Stomach (tissue), 9 donors: ENCODE measurements around the gene KRTAP10-12. TPM values are rescaled to one million over a fixed set of nuclear protein-coding genes. Genes with fewer than 3 reads are reported as not detected.

Experiments
- DNase-seq, 2 donors: peaks; one replicate each; pipeline versions ENCODE4 v3.0.0 to v3.0.0-alpha.2; 2013 to 2019
- H3K27ac ChIP-seq, 5 donors: fragments of 200-600 bp in 4 of 5; sonication (generic) in 4 of 5; one replicate each; pipeline ENCODE4 v1.5.1; 2013 to 2019; ENCODE audit warnings: mild to moderate bottlenecking in 1 of 5, moderate library complexity in 1 of 5
- H3K27me3 ChIP-seq, 3 donors: fragments of 200-600 bp; sonication (generic); one replicate each; pipeline ENCODE4 v1.5.1; 2017 to 2019; ENCODE audit warnings: mixed run types in 1 of 3
- H3K36me3 ChIP-seq, 4 donors: fragments of 200-600 bp; sonication (generic); 1 replicate in 3 of 4; 2 replicates in 1 of 4; pipeline ENCODE4 v1.5.1; 2016 to 2019
- H3K4me1 ChIP-seq, 4 donors: fragments of 200-600 bp; sonication (generic); one replicate each; pipeline ENCODE4 v1.5.1; 2016 to 2019
- H3K4me3 ChIP-seq, 4 donors: fragments of 200-600 bp; sonication (generic) in 3 of 4; one replicate each; pipeline ENCODE4 v1.5.1; 2016 to 2019; ENCODE audit warnings: mild to moderate bottlenecking in 1 of 4
- H3K9me3 ChIP-seq, 4 donors: fragments of 200-600 bp; sonication (generic); one replicate each; pipeline ENCODE4 v1.5.1; 2016 to 2019
- EP300 ChIP-seq: sonication (generic); formaldehyde crosslinking; IDR thresholded peaks from one replicate; pipeline ENCODE4 v1.6.1; 2017; ENCODE audit warnings: antibody characterized with exemption
- POLR2A ChIP-seq, 4 donors: fragments of 450-650 bp; IDR thresholded peaks; one replicate each; pipeline ENCODE4 v1.6.1; 2016; ENCODE audit warnings: antibody characterized with exemption in 4 of 4, control low read depth in 2 of 4, mild to moderate bottlenecking in 1 of 4, moderate library complexity in 1 of 4
- POLR2AphosphoS5 ChIP-seq, 3 donors: sonication (generic); formaldehyde crosslinking; IDR thresholded peaks; one replicate each; pipeline ENCODE4 v1.6.1; 2016; ENCODE audit warnings: antibody characterized with exemption in 3 of 3
- WGBS, 5 donors: extraction: QIAGEN DNeasy Blood & Tissue Kit in 3 of 5; methylation state at CpG; one replicate each; pipeline versions ENCODE4 v1.1.5 to v1.1.7; 2013 to 2018; 5-methylcytosine and 5-hydroxymethylcytosine counted together
- intact Hi-C: fragments of 100-400 bp; cut with DNase I; formaldehyde crosslinking; loops from one replicate; pipeline ENCODE4 v1.15.1; 2023; ENCODE audit warnings: low total_unique reads
- polyA plus RNA-seq, 3 donors: library from polyadenylated mRNA; stranded (reverse); fragments of 200-250 nt; gene quantifications; one replicate each; pipeline ENCODE4 v1.2.3, GENCODE V29; 2013
- total RNA-seq, 5 donors: library from RNA; depleted of rRNA; stranded (reverse); fragments of >200 nt; gene quantifications; one replicate each; pipeline versions ENCODE4 v1.1.0 to v1.2.3, GENCODE V29; 2014 to 2016
- TF ChIP-seq, protein P1 (sequence below), 7 experiments: fragments of 450-650 bp in 4 of 7; fragments of 200-600 bp in 3 of 7; sonication (generic) in 3 of 7; IDR thresholded peaks; one replicate each; pipeline ENCODE4 v1.5.1; 2016 to 2019; ENCODE audit warnings: antibody characterized with exemption in 7 of 7, control low read depth in 2 of 7, mild to moderate bottlenecking in 1 of 7
- donor health status: healthy with polysubstance abuse.
- donor health status: Bipolar disorder and iron deficiency.
- donor health status: healthy.

KRTAP10-12 gene
- total and polyA plus RNA-seq, 8 donors = not detected

DNA sequence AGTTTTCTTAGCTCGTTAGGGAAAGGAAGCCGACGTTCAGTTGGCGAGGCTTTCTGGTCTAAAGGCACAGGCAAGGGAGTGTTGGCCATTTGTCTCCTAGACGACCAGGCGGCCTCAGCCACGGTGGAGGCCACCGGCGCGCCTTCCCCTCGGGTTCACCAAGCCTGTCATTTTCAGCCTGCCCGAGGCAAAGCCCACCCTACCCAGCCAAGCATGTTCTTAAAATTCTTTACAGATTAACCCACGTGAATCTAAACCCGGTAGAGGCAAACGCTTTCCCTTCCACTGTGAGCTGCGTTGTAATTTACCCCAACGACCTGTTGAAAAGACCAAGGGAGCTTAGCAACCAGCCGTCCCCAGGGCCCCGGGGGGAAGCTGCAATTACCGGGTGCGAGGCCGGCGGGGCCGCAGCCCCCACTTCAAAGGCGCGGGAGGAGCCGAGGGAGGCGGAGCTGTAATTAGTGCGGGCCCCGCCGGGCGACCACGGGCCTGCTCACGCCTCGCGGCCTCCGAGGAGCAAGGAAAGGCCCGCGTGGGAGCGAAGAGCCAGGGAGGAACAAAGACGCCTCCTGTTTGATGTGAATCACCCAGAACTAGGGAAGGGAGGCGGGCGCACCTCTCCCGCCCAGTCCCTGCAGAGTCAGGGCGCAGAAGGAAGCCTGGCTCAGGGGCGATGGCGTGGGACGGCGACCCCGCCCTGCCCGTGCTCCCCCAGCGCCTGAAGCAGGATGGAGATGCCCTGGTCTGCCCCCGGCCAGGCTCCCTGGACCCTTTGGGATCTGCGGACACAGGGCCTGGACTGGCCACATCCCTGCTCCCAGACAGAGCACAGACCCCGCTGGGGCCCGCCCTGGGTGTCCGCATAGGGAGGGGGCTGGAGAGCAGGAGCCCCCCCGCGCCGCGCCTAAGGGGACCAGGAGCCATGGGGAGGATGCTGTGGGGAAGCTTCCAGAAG lies 26.5 kb downstream of the KRTAP10-12 start:
- Histone ChIP-seq H3K4me1 (peaks cover 3 to 11% (median 7%) of the 10 kb centered on the region in 4 donors), H3K9me3 (no peaks in the 10 kb centered on the region), H3K4me3 (no peak overlapping the region), H3K36me3 (no peaks in the 10 kb centered on the region), H3K27ac (no peak overlapping the region), H3K27me3 (peaks cover 0 to 99% (median 33%) of the 10 kb centered on the region in 3 donors)
- no peak for TF ChIP-seq EP300
- no peak for TF ChIP-seq POLR2A (IDR thresholded peaks at IDR 0.05)
- TF ChIP-seq POLR2AphosphoS5 (IDR thresholded peaks at IDR 0.05) = no peak
- TF ChIP-seq, protein P1, sequence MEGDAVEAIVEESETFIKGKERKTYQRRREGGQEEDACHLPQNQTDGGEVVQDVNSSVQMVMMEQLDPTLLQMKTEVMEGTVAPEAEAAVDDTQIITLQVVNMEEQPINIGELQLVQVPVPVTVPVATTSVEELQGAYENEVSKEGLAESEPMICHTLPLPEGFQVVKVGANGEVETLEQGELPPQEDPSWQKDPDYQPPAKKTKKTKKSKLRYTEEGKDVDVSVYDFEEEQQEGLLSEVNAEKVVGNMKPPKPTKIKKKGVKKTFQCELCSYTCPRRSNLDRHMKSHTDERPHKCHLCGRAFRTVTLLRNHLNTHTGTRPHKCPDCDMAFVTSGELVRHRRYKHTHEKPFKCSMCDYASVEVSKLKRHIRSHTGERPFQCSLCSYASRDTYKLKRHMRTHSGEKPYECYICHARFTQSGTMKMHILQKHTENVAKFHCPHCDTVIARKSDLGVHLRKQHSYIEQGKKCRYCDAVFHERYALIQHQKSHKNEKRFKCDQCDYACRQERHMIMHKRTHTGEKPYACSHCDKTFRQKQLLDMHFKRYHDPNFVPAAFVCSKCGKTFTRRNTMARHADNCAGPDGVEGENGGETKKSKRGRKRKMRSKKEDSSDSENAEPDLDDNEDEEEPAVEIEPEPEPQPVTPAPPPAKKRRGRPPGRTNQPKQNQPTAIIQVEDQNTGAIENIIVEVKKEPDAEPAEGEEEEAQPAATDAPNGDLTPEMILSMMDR (IDR thresholded peaks at IDR 0.05) = no peak
- 21 to 29% (median 24%) methylated on average over 43 to 61 of the region's 61 CpGs for WGBS, 5 donors
- intact Hi-C loops = no loop called here
- peak in 1 of 2 donors; percentile 43 for DNase-seq

DNA sequence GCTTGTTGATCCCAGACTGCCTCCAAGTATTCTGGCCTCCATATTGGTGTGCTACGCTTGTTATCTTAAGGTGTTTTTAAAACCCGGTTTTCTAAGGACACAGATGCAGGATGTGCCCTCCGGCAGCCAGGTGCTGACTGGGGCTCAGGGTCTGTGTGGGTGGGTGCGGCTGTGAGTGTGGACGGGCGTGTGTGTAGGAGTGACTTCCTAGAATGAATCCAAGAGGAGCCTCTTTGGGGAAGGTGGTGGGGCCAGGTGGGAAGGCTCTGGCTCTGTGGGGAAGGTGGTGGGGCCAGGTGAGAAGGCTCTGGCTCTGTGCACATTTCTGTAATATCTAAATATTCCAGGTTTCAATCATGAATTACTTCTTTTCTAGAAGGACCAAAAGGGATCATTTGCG lies 27.2 kb downstream of the KRTAP10-12 start:
- DNase-seq = no peak
- Histone ChIP-seq H3K27me3 (peaks cover 0 to 92% (median 28%) of the 10 kb centered on the region in 3 donors), H3K27ac (no peak overlapping the region), H3K4me1 (peaks cover 3 to 11% (median 7%) of the 10 kb centered on the region in 4 donors), H3K36me3 (no peaks in the 10 kb centered on the region), H3K9me3 (no peaks in the 10 kb centered on the region), H3K4me3 (no peak overlapping the region)
- intact Hi-C loops = no loop called here
- TF ChIP-seq POLR2AphosphoS5 (IDR thresholded peaks at IDR 0.05) = no peak
- TF ChIP-seq, protein P1 (IDR thresholded peaks at IDR 0.05) = no peak
- TF ChIP-seq EP300 = no peak
- no peak for TF ChIP-seq POLR2A (IDR thresholded peaks at IDR 0.05)
- 85 to 89% (median 88%) methylated on average over 7 of the region's 7 CpGs for WGBS, 5 donors

DNA sequence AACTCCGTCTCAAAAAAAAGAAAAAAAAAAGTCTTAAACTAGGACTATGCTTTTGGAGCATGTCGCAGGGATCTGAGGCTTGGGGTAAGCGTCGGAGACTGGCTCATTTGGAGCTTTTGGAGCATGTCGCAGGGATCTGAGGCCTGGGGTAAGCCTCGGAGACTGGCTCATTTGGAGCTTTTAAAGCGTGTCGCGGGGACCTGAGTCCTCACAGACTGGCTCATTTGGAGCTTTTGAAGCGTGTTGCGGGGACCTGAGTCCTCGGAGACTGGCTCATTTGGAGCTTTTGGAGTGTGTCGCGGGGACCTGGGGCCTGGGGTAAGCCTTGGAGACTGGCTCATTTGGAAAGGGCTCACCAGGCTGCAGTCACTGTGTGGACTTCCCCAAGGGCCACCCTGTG lies 28.0 kb downstream of the KRTAP10-12 start:
- intact Hi-C loops = no loop called here
- H3K4me3 ChIP-seq = no peak overlapping the region
- peaks cover 3 to 11% (median 7%) of the 10 kb centered on the region in 4 donors for H3K4me1 ChIP-seq
- no peak for DNase-seq
- no peaks in the 10 kb centered on the region for H3K9me3 ChIP-seq
- H3K36me3 ChIP-seq = no peaks in the 10 kb centered on the region
- TF ChIP-seq, protein P1 (IDR thresholded peaks at IDR 0.05) = no peak
- TF ChIP-seq EP300 (no peak), POLR2AphosphoS5 (IDR thresholded peaks at IDR 0.05) (no peak), POLR2A (IDR thresholded peaks at IDR 0.05) (no peak)
- WGBS, 5 donors = 88 to 94% (median 93%) methylated on average over 14 of the region's 14 CpGs
- H3K27ac ChIP-seq = no peak overlapping the region
- peaks cover 0 to 92% (median 28%) of the 10 kb centered on the region in 3 donors for H3K27me3 ChIP-seq

DNA sequence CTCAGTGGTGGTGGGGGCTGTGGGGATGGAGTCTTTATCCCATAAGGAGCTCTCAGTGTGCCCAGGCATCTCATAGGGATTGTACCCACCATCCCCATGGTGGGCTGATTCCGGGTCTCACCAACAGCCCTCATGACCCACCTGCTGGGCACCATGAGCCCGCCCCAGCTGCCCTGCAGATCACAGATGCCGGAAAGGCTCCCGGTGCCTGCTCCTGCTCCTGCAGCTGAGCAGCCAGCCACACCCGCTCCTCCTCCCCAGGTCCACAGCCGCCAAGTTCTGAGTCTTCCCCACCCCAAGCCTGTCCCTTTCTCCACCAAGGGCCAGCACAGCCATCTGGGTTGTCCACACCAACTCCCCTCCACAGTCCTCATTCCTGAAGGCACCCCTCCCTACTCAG lies 29.9 kb downstream of the KRTAP10-12 start:
- H3K4me1 ChIP-seq = peaks cover 3 to 11% (median 7%) of the 10 kb centered on the region in 4 donors
- H3K4me3 ChIP-seq = no peak overlapping the region
- H3K27ac ChIP-seq = no peak overlapping the region
- H3K9me3 ChIP-seq = no peaks in the 10 kb centered on the region
- H3K27me3 ChIP-seq = peaks cover 0 to 82% (median 28%) of the 10 kb centered on the region in 3 donors
- no peak for DNase-seq
- H3K36me3 ChIP-seq = no peaks in the 10 kb centered on the region
- WGBS, 5 donors = 55 to 66% (median 65%) methylated on average over 6 of the region's 6 CpGs
- TF ChIP-seq, protein P1 (IDR thresholded peaks at IDR 0.05) = no peak
- TF ChIP-seq POLR2AphosphoS5 (IDR thresholded peaks at IDR 0.05) (no peak), POLR2A (IDR thresholded peaks at IDR 0.05) (no peak), EP300 (no peak)
- intact Hi-C loops = no loop called here
